Muscle layer of colon (tissue), 2 donors: ENCODE measurements around the gene PCCA.
"Not testable (repeated sequence)": the region's sequence is repeated elsewhere in the genome, so short reads cannot be mapped to it uniquely, and the experiment has no call there.

Experiments used
- H3K27ac ChIP-seq: one replicate; pipeline ENCODE4 v1.7.0; 2013; ENCODE audit warnings: low read depth, mild to moderate bottlenecking, low read length, moderate library complexity
- H3K27me3 ChIP-seq, 2 donors: one replicate each; pipeline ENCODE4 v1.7.0; 2013; ENCODE audit warnings: low read length in 2 of 2, mild to moderate bottlenecking in 2 of 2; ENCODE audit not compliant: insufficient read depth in 2 of 2, control insufficient read depth in 1 of 2
- H3K36me3 ChIP-seq: one replicate; pipeline ENCODE4 v1.7.0; 2013; ENCODE audit warnings: mild to moderate bottlenecking, low read length; ENCODE audit not compliant: insufficient read depth
- H3K4me1 ChIP-seq: one replicate; pipeline ENCODE4 v1.7.0; 2013; ENCODE audit warnings: mild to moderate bottlenecking, low read length; ENCODE audit not compliant: insufficient read depth
- H3K4me3 ChIP-seq, 2 donors: one replicate each; pipeline ENCODE4 v1.7.0; 2013; ENCODE audit warnings: low read length in 2 of 2, low read depth in 1 of 2, mild to moderate bottlenecking in 1 of 2, moderate library complexity in 1 of 2
- H3K9ac ChIP-seq: one replicate; pipeline ENCODE4 v1.7.0; 2013; ENCODE audit warnings: low read length
- H3K9me3 ChIP-seq: one replicate; pipeline ENCODE4 v1.7.0; 2013; ENCODE audit warnings: mild to moderate bottlenecking, low read length
- donor health status: abdominal sarcoma.
- donor health status: Adenocarcinoma of cecum.

Gene PCCA

GRCh38 chr13:100146534-100146933, 57.6 kb downstream of the PCCA start:
- Histone ChIP-seq H3K27ac (no peak overlapping the region), H3K9ac (no peak overlapping the region), H3K27me3 (no peaks in the 10 kb centered on the region), H3K36me3 (no peaks in the 10 kb centered on the region), H3K4me3 (no peak overlapping the region), H3K4me1 (no peaks in the 10 kb centered on the region), H3K9me3 (no peaks in the 10 kb centered on the region)

DNA sequence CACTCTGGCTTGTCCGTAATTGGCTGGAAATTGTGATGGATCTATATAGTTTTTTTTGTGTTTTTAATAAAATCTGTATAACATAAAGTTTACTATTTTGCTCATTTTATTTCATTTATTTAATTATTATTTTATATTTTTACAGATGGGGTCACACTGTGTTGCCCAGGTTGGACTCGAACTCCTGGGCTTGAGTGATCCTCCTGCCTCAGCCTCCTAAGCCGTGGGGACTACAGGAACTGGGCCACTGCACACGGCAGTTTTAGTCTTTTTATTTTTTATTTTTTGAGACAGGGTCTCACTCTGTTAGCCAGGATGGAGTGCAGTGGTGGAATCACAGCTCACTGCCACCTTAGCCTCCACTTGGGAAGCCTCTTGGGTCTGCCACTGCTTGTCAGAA, 58.9 kb downstream of the PCCA start:
- H3K9me3 ChIP-seq: no peaks in the 10 kb centered on the region
- H3K4me3 ChIP-seq: no peak overlapping the region
- no peaks in the 10 kb centered on the region for H3K27me3 ChIP-seq
- no peaks in the 10 kb centered on the region for H3K36me3 ChIP-seq
- no peaks in the 10 kb centered on the region for H3K4me1 ChIP-seq
- H3K27ac ChIP-seq: no peak overlapping the region
- H3K9ac ChIP-seq: no peak overlapping the region

DNA sequence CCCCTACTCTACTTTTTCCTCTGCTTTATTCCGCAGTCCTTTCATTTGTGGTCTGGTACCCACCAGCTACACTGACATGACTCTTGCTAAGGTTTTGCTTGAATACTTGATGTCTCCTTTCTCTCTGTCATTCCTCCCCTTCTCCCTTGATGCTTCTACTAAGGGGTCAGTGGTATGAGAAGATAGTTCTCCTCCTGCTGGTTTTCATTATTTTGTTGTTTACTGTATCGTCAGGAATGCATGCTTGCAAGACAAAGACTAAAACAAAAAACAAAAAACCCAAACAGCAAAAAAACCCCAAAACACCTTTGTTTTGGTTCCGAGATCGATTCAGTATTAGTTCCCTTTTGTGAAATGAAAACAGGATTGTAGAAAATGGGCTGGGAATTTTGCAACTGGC, 59.5 kb downstream of the PCCA start:
- no peak overlapping the region for H3K4me3 ChIP-seq
- no peaks in the 10 kb centered on the region for H3K9me3 ChIP-seq
- H3K36me3 ChIP-seq: no peaks in the 10 kb centered on the region
- no peaks in the 10 kb centered on the region for H3K4me1 ChIP-seq
- no peaks in the 10 kb centered on the region for H3K27me3 ChIP-seq
- no peak overlapping the region for H3K27ac ChIP-seq
- H3K9ac ChIP-seq: no peak overlapping the region

DNA sequence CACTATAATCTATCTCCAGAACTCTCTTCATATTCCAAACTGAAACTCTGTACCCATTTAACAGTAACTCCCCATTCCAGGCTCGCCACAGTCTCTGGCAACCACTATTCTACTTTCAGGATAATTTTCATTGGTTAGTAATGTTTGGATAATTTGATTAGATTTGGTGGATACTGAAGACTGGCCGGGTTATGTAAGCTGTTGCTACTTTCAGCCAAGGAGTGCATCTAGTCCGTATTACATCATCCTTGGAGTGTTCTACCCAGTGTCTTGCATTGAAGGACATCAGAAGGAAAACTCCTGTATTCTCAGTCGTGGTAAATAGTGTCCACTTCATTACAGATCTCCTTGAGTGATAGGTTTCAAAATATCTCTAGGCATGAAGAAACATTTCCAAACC, 60.5 kb downstream of the PCCA start:
- Histone ChIP-seq H3K9me3 (no peaks in the 10 kb centered on the region), H3K27ac (no peak overlapping the region), H3K4me1 (no peaks in the 10 kb centered on the region), H3K27me3 (no peaks in the 10 kb centered on the region), H3K36me3 (no peaks in the 10 kb centered on the region), H3K9ac (no peak overlapping the region), H3K4me3 (no peak overlapping the region)

- not testable (repeated sequence) for H3K27ac ChIP-seq, H3K4me1 ChIP-seq, H3K36me3 ChIP-seq, H3K4me3 ChIP-seq, H3K9ac ChIP-seq, H3K9me3 ChIP-seq, H3K27me3 ChIP-seq
Observed at GRCh38 chr13:100150711-100151110, 61.8 kb downstream of the PCCA start.

DNA sequence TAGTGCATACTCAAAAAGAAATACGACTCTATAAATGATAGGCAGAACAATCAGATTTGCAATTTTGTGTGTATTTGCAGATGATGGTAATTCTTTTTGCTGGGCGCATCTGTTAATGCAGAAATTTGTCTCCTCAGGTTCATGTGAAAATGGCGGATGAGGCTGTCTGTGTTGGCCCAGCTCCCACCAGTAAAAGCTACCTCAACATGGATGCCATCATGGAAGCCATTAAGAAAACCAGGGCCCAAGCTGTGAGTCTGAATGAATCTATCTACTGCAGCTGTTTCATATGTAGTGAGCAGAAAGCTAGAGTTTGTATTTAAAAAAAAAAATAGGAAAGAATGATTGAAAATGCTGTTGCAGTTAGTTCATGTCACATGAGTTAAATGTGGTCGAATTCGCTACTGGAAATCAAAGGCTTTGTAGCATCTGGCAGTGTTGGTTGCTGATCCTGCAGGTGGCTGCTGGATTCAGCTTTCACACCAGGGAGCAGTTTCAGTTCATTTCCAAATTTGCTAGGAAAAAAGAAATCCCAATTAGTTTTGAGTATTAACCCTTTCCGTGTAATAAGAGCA, 66.0 kb downstream of the PCCA start:
- Histone ChIP-seq H3K27ac (no peak overlapping the region), H3K4me3 (no peak overlapping the region), H3K36me3 (no peaks in the 10 kb centered on the region), H3K9me3 (no peaks in the 10 kb centered on the region), H3K9ac (no peak overlapping the region), H3K4me1 (no peaks in the 10 kb centered on the region), H3K27me3 (no peaks in the 10 kb centered on the region)

DNA sequence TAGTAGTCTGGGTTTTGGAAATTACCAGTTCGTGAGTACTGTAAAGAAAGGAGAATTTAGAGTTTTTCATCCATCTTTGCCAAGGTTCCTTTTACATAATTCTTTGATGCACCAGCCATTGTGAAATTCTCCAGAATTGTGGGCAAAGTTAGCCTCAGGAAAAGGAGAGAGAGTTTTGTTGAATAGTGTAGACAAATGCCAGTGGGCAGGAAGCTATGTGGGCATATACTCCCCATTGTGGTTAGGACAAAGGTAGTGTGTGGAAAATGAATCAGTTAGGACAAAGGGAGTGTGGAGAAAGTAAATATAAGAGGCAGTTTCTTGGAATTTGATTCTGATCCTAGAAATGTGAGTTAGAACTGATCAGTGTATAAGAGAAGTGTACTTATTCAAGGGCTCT, 67.9 kb downstream of the PCCA start:
- Histone ChIP-seq H3K4me1 (no peaks in the 10 kb centered on the region), H3K27ac (no peak overlapping the region), H3K27me3 (no peaks in the 10 kb centered on the region), H3K9ac (no peak overlapping the region), H3K4me3 (no peak overlapping the region), H3K36me3 (no peaks in the 10 kb centered on the region), H3K9me3 (no peaks in the 10 kb centered on the region)

- no peaks in the 10 kb centered on the region for H3K36me3 ChIP-seq
- H3K27ac ChIP-seq: no peak overlapping the region
- H3K4me3 ChIP-seq: no peak overlapping the region
- H3K4me1 ChIP-seq: peaks cover 4% of the 10 kb centered on the region
- no peak overlapping the region for H3K9ac ChIP-seq
- no peaks in the 10 kb centered on the region for H3K27me3 ChIP-seq
- no peaks in the 10 kb centered on the region for H3K9me3 ChIP-seq
Observed at GRCh38 chr13:100158569-100158968, 69.7 kb downstream of the PCCA start.

- Histone ChIP-seq H3K4me1 (peaks cover 4% of the 10 kb centered on the region), H3K27ac (no peak overlapping the region), H3K9ac (no peak overlapping the region), H3K36me3 (no peaks in the 10 kb centered on the region), H3K4me3 (no peak overlapping the region), H3K27me3 (no peaks in the 10 kb centered on the region), H3K9me3 (no peaks in the 10 kb centered on the region)
Observed at GRCh38 chr13:100159584-100159983, 70.7 kb downstream of the PCCA start.

- H3K9me3 ChIP-seq: no peaks in the 10 kb centered on the region
- H3K4me1 ChIP-seq: peaks cover 4% of the 10 kb centered on the region
- H3K9ac ChIP-seq: no peak overlapping the region
- no peak overlapping the region for H3K27ac ChIP-seq
- no peaks in the 10 kb centered on the region for H3K27me3 ChIP-seq
- H3K4me3 ChIP-seq: no peak overlapping the region
- H3K36me3 ChIP-seq: no peaks in the 10 kb centered on the region
Observed at GRCh38 chr13:100160450-100160849, 71.6 kb downstream of the PCCA start.

GRCh38 chr13:100163375-100163774, 74.5 kb downstream of the PCCA start:
- no peak overlapping the region for H3K9ac ChIP-seq
- no peaks in the 10 kb centered on the region for H3K9me3 ChIP-seq
- no peak overlapping the region for H3K27ac ChIP-seq
- no peaks in the 10 kb centered on the region for H3K27me3 ChIP-seq
- H3K4me3 ChIP-seq: no peak overlapping the region
- H3K4me1 ChIP-seq: peaks cover 4% of the 10 kb centered on the region
- no peaks in the 10 kb centered on the region for H3K36me3 ChIP-seq

DNA sequence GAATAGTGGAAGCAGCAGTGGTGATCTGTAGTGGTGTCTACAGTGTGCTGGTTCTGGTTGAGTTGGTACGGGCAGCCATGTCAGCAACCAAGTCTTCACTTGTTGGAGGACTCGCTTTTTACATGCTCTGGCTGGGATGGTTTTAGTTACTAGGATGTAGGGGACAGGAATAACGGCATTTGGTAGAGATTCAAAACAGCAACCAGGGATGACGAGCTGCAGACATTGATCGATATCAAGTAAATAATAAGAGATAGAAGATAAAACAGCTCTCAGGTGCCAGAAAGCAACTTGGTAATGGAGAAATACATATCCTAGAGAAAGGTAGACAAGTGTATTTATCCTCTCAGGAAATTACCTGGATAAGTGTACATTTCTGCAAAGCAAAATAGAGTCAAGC, 84.3 kb downstream of the PCCA start:
- Histone ChIP-seq H3K4me1 (no peaks in the 10 kb centered on the region), H3K27ac (no peak overlapping the region), H3K9ac (no peak overlapping the region), H3K9me3 (no peaks in the 10 kb centered on the region), H3K27me3 (no peaks in the 10 kb centered on the region), H3K36me3 (no peaks in the 10 kb centered on the region), H3K4me3 (no peak overlapping the region)
